ENCODE measurements around the gene SOCS1.

GRCh38 chr16:11233727-11234376 lies 22.2 kb downstream of the SOCS1 start:
- TF ChIP-seq CTCF (IDR thresholded peaks at IDR 0.05), result no peak
- TF ChIP-seq POLR2A (IDR thresholded peaks at IDR 0.05), result no peak
- no peak for TF ChIP-seq EP300 (IDR thresholded peaks at IDR 0.05)

Measured in gastroesophageal sphincter (tissue), 3 donors.